ENCODE data around the gene FAN1.

The FAN1 gene

DNA sequence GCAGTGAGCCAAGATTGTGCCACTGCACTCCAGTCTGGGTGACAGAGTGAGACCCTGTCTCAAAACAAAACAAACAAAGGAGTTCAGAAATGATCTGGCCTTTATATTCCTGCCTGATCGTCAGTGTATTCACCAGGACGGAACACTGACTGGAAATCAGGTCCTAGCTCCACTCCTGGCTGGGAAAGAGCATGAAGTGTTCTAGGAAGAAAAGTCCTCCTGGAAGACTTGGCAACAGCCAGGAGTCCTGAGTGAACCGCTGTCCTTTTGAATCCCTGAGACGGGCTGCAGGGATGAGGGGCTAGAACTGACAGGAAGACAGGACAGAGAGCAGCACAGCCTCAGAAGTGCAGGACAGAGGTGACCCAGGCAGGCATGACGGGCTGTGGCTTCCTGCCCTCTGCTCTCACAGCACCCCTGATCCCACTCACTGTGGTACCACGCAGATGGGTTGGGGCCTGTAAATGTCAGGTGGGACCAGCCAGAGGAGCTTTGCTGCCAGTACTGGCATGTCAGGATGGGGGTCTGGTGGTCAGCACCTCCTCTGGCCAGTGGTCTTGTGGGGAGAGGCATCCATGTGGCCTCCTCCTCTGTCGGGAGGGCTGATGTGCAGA is 23.5 kb downstream of the FAN1 start:
- Histone ChIP-seq H4K20me1 (ENCODE audit: insufficient read depth, low read length, poor library complexity, severe bottlenecking) (no peaks in the 10 kb centered on the region), H3K4me2 (ENCODE audit: low read depth, low read length, poor library complexity, severe bottlenecking) (no peak overlapping the region), H3K79me2 (ENCODE audit: insufficient read depth, low read length) (no peaks in the 10 kb centered on the region), H3F3A (ENCODE audit: low read depth) (no peaks in the 10 kb centered on the region), H3K9me2 (replicated peaks; ENCODE audit: low read depth, low read length) (no peaks in the 10 kb centered on the region), H3K9me3 (ENCODE audit: insufficient read depth, low read depth, low read length) (no peaks in the 10 kb centered on the region), H3K4me3 (ENCODE audit: low read length, poor library complexity, severe bottlenecking) (no peak overlapping the region), H2AFZ (ENCODE audit: low read length) (no peak overlapping the region), H3K9ac (ENCODE audit: low read depth, low read length, poor library complexity, severe bottlenecking) (no peak overlapping the region), H3K27me3 (ENCODE audit: insufficient read depth, low read length, poor library complexity, severe bottlenecking) (no peaks in the 10 kb centered on the region), H3K36me3 (ENCODE audit: insufficient read depth, low read length) (peaks cover 86% of the 10 kb centered on the region; the same call in 1 of the 2 replicates), H3K4me1 (ENCODE audit: insufficient read depth, low read length, poor library complexity, severe bottlenecking) (peaks cover 7% of the 10 kb centered on the region)
- TF ChIP-seq EZH2phosphoT487 (IDR thresholded peaks at IDR 0.05; ENCODE audit: borderline replicate concordance): no peak
- TF ChIP-seq, protein P1, sequence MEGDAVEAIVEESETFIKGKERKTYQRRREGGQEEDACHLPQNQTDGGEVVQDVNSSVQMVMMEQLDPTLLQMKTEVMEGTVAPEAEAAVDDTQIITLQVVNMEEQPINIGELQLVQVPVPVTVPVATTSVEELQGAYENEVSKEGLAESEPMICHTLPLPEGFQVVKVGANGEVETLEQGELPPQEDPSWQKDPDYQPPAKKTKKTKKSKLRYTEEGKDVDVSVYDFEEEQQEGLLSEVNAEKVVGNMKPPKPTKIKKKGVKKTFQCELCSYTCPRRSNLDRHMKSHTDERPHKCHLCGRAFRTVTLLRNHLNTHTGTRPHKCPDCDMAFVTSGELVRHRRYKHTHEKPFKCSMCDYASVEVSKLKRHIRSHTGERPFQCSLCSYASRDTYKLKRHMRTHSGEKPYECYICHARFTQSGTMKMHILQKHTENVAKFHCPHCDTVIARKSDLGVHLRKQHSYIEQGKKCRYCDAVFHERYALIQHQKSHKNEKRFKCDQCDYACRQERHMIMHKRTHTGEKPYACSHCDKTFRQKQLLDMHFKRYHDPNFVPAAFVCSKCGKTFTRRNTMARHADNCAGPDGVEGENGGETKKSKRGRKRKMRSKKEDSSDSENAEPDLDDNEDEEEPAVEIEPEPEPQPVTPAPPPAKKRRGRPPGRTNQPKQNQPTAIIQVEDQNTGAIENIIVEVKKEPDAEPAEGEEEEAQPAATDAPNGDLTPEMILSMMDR (conservative IDR thresholded peaks at IDR 0.05; ENCODE audit: low read length): no peak

- Histone ChIP-seq H3K4me3 (ENCODE audit: low read length, poor library complexity, severe bottlenecking) (no peak overlapping the region), H3K27me3 (ENCODE audit: insufficient read depth, low read length, poor library complexity, severe bottlenecking) (no peaks in the 10 kb centered on the region), H2AFZ (ENCODE audit: low read length) (no peak overlapping the region), H3K79me2 (ENCODE audit: insufficient read depth, low read length) (no peaks in the 10 kb centered on the region), H3K4me2 (ENCODE audit: low read depth, low read length, poor library complexity, severe bottlenecking) (no peak overlapping the region), H3K9me3 (ENCODE audit: insufficient read depth, low read depth, low read length) (no peaks in the 10 kb centered on the region), H3F3A (ENCODE audit: low read depth) (no peaks in the 10 kb centered on the region), H4K20me1 (ENCODE audit: insufficient read depth, low read length, poor library complexity, severe bottlenecking) (no peaks in the 10 kb centered on the region), H3K36me3 (ENCODE audit: insufficient read depth, low read length) (peaks cover 78% of the 10 kb centered on the region; the same call in 1 of the 2 replicates), H3K9me2 (replicated peaks; ENCODE audit: low read depth, low read length) (no peaks in the 10 kb centered on the region), H3K4me1 (ENCODE audit: insufficient read depth, low read length, poor library complexity, severe bottlenecking) (no peaks in the 10 kb centered on the region), H3K9ac (ENCODE audit: low read depth, low read length, poor library complexity, severe bottlenecking) (no peak overlapping the region)
- TF ChIP-seq, protein P1 (conservative IDR thresholded peaks at IDR 0.05; ENCODE audit: low read length): no peak
- no peak for TF ChIP-seq EZH2phosphoT487 (IDR thresholded peaks at IDR 0.05; ENCODE audit: borderline replicate concordance)
These were observed 24.4 kb downstream of the FAN1 start for GRCh38 chr15:30928076-30928475.

DNA sequence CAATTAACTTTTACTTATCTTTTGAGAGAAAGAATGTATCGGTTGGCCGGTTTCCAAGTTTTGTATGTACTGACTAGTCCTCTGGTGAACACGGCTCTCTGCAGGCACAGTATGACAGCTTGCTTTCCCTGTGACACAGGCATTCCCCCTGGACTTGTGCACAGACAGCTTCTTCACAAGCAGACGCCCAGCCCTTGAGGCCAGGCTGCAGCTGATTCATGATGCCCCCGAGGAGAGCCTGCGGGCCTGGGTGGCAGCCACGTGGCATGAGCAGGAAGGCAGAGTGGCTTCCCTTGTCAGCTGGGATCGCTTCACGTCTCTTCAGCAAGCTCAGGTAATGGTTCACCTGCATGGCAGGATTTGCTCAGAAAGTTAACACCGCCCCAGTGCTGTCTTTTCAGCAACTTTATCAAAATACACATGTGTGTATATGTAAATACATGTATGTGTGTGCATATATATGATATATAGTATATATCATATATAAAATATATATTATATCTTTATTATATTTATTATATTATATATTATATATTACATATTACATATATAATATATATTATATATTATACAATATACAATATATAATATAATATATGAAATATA is 25.5 kb downstream of the FAN1 start:
- H3K4me3 ChIP-seq (ENCODE audit: low read length, poor library complexity, severe bottlenecking): no peak overlapping the region
- no peak overlapping the region for H3K9ac ChIP-seq (ENCODE audit: low read depth, low read length, poor library complexity, severe bottlenecking)
- H2AFZ ChIP-seq (ENCODE audit: low read length): no peak overlapping the region
- no peak for TF ChIP-seq EZH2phosphoT487 (IDR thresholded peaks at IDR 0.05; ENCODE audit: borderline replicate concordance)
- TF ChIP-seq, protein P1 (conservative IDR thresholded peaks at IDR 0.05; ENCODE audit: low read length): no peak
- H3K9me3 ChIP-seq (ENCODE audit: insufficient read depth, low read depth, low read length): no peaks in the 10 kb centered on the region
- no peaks in the 10 kb centered on the region for H3K79me2 ChIP-seq (ENCODE audit: insufficient read depth, low read length)
- no peak overlapping the region for H3K4me2 ChIP-seq (ENCODE audit: low read depth, low read length, poor library complexity, severe bottlenecking)
- no peaks in the 10 kb centered on the region for H3F3A ChIP-seq (ENCODE audit: low read depth)
- H3K36me3 ChIP-seq (ENCODE audit: insufficient read depth, low read length): peaks cover 68% of the 10 kb centered on the region; the same call in 1 of the 2 replicates
- H3K27me3 ChIP-seq (ENCODE audit: insufficient read depth, low read length, poor library complexity, severe bottlenecking): no peaks in the 10 kb centered on the region
- H3K9me2 ChIP-seq (replicated peaks; ENCODE audit: low read depth, low read length): no peaks in the 10 kb centered on the region
- no peaks in the 10 kb centered on the region for H4K20me1 ChIP-seq (ENCODE audit: insufficient read depth, low read length, poor library complexity, severe bottlenecking)
- no peaks in the 10 kb centered on the region for H3K4me1 ChIP-seq (ENCODE audit: insufficient read depth, low read length, poor library complexity, severe bottlenecking)

Measured in Loucy (cell line).